ENCODE data around the gene PRDX1. TPM values are rescaled to one million over a fixed set of nuclear protein-coding genes. Genes with fewer than 3 reads are reported as not detected.

The PRDX1 gene
- total and polyA plus RNA-seq, 2 of the 4 experiments (the other 2 are of a cell fraction) = 612 to 883 TPM

DNA sequence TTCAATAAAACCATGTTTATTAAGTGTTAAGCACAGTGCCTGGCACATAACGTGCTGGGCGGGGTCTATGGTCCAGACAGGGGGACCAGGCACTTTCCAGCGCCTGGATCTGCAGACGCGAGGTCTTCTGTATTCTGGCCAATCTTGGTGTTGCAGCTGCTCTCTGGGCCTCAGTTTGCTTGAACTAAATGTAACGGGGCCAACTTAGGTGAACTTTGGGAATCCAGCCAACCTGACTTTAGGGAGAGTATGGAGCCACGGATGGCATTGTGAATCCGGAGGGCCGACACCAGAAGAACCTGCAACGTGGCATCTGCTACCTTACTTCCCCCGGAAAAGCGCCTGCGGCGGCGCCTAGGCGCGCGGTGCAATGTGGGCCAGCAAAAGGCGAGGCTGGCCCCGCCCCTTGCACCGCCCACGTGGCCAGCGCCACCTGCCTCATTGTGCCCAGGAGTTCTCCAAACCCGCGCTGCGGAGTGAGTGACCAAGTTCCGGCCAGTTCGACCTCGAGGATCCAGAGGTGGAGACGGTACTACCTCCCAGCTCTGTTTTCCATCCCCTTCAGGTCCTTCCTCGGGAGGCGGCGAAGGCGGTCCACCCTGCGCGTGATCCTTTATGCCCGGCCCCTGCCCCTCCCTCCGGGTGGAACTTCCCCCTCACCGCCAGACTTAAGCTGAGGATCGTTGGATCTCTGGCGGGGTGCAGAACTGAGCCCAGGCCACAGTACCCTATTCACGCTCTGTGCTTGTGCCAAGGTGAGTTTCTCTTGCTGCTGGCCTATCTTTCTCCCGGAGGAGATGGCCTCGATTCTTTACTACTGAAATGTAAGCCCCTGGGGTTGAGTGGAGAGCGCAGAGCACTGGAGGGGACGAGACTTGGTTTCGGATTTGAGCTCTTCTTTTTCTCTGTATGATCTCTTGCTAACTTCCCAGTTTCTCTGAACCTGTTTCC is 29.0 kb upstream of the PRDX1 start, which contains the start of gene AKR1A1:
Gene AKR1A1 (plus strand): TSS at position 426 of the 951 bp plus-strand sequence. CDS start 10,969 bp downstream, outside the sequence.
- dilution Hi-C loops (cut with HindIII; ENCODE audit: low sequenced_read_pairs, unreplicated experiment) (no loop called here), in situ Hi-C loops (cut with MboI; ENCODE audit: low sequenced_read_pairs) (no loop called here), intact Hi-C loops (cut with micrococcal nuclease) (no loop called here)
- ChIA-PET CTCF (interaction anchor here (1.3 kb wide), 1 partner anchor 57 kb away, joined by 3 read pairs; no protein-coding TSS in a partner anchor), POLR2A (ENCODE audit: unreplicated experiment) (interaction anchor here (1.1 kb wide), 1 partner anchor 29 kb away, joined by 6 read pairs; the partner anchor contains the start of gene PRDX1)
- Histone ChIP-seq H3K14ac (replicated peaks; ENCODE audit: low read depth, low read length) (peak within 1 kb of the TSS; percentile 100), H4K91ac (ENCODE audit: insufficient read depth, low read depth, low read length) (peak within 1 kb of the TSS; percentile 99), H2BK120ac (ENCODE audit: low read depth, low read length) (peak within 1 kb of the TSS; percentile 85), H3K9me1 (ENCODE audit: insufficient read depth, low read length) (peaks cover 5% of the 10 kb centered on the region; the same call in 1 of the 2 replicates), H3K27ac (ENCODE audit: insufficient read depth, low read length) (peak within 1 kb of the TSS; percentile 93), H4K8ac (ENCODE audit: low read depth in 2 of 2, low read length in 2 of 2) (peak within 1 kb of the TSS; percentile 98 to 100), H3K4ac (ENCODE audit: low read depth, low read length) (peak within 1 kb of the TSS; percentile 100), H3K27me3 (ENCODE audit: control insufficient read depth, insufficient read depth, low read length) (no peaks in the 10 kb centered on the region), H2BK20ac (ENCODE audit: low read depth, low read length) (peak within 1 kb of the TSS; percentile 81), H3K4me3 (ENCODE audit: insufficient read depth, low read depth, low read length) (peak within 1 kb of the TSS; percentile 64), H3K9me3 (ENCODE audit: control insufficient read depth, insufficient read depth, low read length) (no peaks in the 10 kb centered on the region), H2AFZ (replicated peaks; ENCODE audit: low read length, poor library complexity) (peak within 1 kb of the TSS; percentile 97), H3K56ac (ENCODE audit: extremely low read depth, insufficient read depth, low read length) (peak within 1 kb of the TSS; percentile 97), H4K5ac (ENCODE audit: low read depth, low read length) (peak within 1 kb of the TSS; percentile 100), H2BK15ac (ENCODE audit: low read depth, low read length) (peak within 1 kb of the TSS; percentile 87; the same call in 2 of the 3 replicates), H4K20me1 (ENCODE audit: insufficient read depth, low read length) (no peaks in the 10 kb centered on the region), H3K36me3 (ENCODE audit: control insufficient read depth, insufficient read depth, low read length) (peaks cover 4% of the 10 kb centered on the region), H3K79me1 (ENCODE audit: low read depth in 1 of 2, low read length in 2 of 2) (peaks cover 17 to 36% of the 10 kb centered on the region in 2 experiments), H3K4me2 (ENCODE audit: low read depth, low read length) (peak within 1 kb of the TSS; percentile 92), H3K4me1 (ENCODE audit: control insufficient read depth, insufficient read depth, low read length) (peaks cover 6% of the 10 kb centered on the region), H3K9ac (ENCODE audit: low read depth, low read length) (peak within 1 kb of the TSS; percentile 92), H3K18ac (ENCODE audit: low read depth, low read length) (peak within 1 kb of the TSS; percentile 95), H2AK5ac (ENCODE audit: low read depth, low read length) (peak within 1 kb of the TSS; percentile 96), H2AK9ac (replicated peaks; ENCODE audit: low read depth, low read length, poor library complexity) (peak within 1 kb of the TSS; percentile 99), H2BK5ac (ENCODE audit: low read depth, low read length, poor library complexity, severe bottlenecking) (peak within 1 kb of the TSS; percentile 90), H3K23ac (ENCODE audit: low read depth, low read length) (peak within 1 kb of the TSS; percentile 100)
- 2% methylated on average over 7 of the region's 47 CpGs; no CpG with 5 or more reads in 1 of the 2 experiments for WGBS, 2 experiments (ENCODE audit: extremely low coverage in 2 of 2, insufficient read length in 1 of 2)
- ATAC-seq (ENCODE audit: low read depth) = peak; percentile 96
- DNase-seq = peak; percentile 78
- TSS peak; percentile 93 for BruUV-seq (replicated peaks)
- TF ChIP-seq BHLHE40 (IDR thresholded peaks at IDR 0.05; ENCODE audit: low read depth, low read length) (no peak; the same call in none of the 2 replicates), RAD21 (IDR thresholded peaks at IDR 0.05; ENCODE audit: low read length) (no peak), RFX5 (IDR thresholded peaks at IDR 0.05; ENCODE audit: low read depth, low read length) (no peak), NFE2L2 (IDR thresholded peaks at IDR 0.05; ENCODE audit: low read depth, low read length) (no peak), POLR2A (IDR thresholded peaks at IDR 0.05; ENCODE audit: low read depth, low read length) (peak; percentile 61; the same call in 1 of the 2 replicates), CHD1 (IDR thresholded peaks at IDR 0.05; ENCODE audit: low read depth, low read length) (no peak), SMC3 (IDR thresholded peaks at IDR 0.05; ENCODE audit: low read depth, low read length) (no peak), CEBPB (IDR thresholded peaks at IDR 0.05; ENCODE audit: low read depth, low read length) (no peak), RCOR1 (IDR thresholded peaks at IDR 0.05; ENCODE audit: insufficient replicate concordance, low read length) (no peak), FOS (IDR thresholded peaks at IDR 0.05; ENCODE audit: low read depth, low read length) (no peak)
- TF ChIP-seq, protein P1, sequence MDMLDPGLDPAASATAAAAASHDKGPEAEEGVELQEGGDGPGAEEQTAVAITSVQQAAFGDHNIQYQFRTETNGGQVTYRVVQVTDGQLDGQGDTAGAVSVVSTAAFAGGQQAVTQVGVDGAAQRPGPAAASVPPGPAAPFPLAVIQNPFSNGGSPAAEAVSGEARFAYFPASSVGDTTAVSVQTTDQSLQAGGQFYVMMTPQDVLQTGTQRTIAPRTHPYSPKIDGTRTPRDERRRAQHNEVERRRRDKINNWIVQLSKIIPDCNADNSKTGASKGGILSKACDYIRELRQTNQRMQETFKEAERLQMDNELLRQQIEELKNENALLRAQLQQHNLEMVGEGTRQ (IDR thresholded peaks at IDR 0.05; ENCODE audit: low read depth, low read length) = peak; percentile 93
- TF ChIP-seq, protein P2, sequence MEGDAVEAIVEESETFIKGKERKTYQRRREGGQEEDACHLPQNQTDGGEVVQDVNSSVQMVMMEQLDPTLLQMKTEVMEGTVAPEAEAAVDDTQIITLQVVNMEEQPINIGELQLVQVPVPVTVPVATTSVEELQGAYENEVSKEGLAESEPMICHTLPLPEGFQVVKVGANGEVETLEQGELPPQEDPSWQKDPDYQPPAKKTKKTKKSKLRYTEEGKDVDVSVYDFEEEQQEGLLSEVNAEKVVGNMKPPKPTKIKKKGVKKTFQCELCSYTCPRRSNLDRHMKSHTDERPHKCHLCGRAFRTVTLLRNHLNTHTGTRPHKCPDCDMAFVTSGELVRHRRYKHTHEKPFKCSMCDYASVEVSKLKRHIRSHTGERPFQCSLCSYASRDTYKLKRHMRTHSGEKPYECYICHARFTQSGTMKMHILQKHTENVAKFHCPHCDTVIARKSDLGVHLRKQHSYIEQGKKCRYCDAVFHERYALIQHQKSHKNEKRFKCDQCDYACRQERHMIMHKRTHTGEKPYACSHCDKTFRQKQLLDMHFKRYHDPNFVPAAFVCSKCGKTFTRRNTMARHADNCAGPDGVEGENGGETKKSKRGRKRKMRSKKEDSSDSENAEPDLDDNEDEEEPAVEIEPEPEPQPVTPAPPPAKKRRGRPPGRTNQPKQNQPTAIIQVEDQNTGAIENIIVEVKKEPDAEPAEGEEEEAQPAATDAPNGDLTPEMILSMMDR (conservative IDR thresholded peaks at IDR 0.05; ENCODE audit: low read depth, low read length) = no peak
- TF ChIP-seq, protein P3, sequence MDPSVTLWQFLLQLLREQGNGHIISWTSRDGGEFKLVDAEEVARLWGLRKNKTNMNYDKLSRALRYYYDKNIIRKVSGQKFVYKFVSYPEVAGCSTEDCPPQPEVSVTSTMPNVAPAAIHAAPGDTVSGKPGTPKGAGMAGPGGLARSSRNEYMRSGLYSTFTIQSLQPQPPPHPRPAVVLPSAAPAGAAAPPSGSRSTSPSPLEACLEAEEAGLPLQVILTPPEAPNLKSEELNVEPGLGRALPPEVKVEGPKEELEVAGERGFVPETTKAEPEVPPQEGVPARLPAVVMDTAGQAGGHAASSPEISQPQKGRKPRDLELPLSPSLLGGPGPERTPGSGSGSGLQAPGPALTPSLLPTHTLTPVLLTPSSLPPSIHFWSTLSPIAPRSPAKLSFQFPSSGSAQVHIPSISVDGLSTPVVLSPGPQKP (IDR thresholded peaks at IDR 0.05; ENCODE audit: borderline replicate concordance, low read depth, low read length) = no peak

Measured in IMR-90 (cell line).